GM12892 (cell line): ENCODE data around the gene CYP2A6.
"Not testable (repeated sequence)": the region's sequence is repeated elsewhere in the genome, so short reads cannot be mapped to it uniquely, and the experiment has no call there.

ENCODE experiments used
- POLR2A ChIP-seq: IDR thresholded peaks from 2 replicates; pipeline ENCODE4 v1.6.1; 2011; ENCODE audit warnings: low read depth, low read length, control low read depth
- TAF1 ChIP-seq: IDR thresholded peaks from 2 replicates; pipeline ENCODE4 v1.6.1; 2011; ENCODE audit warnings: low read depth, mild to moderate bottlenecking, control low read depth, low read length, borderline replicate concordance

DNA sequence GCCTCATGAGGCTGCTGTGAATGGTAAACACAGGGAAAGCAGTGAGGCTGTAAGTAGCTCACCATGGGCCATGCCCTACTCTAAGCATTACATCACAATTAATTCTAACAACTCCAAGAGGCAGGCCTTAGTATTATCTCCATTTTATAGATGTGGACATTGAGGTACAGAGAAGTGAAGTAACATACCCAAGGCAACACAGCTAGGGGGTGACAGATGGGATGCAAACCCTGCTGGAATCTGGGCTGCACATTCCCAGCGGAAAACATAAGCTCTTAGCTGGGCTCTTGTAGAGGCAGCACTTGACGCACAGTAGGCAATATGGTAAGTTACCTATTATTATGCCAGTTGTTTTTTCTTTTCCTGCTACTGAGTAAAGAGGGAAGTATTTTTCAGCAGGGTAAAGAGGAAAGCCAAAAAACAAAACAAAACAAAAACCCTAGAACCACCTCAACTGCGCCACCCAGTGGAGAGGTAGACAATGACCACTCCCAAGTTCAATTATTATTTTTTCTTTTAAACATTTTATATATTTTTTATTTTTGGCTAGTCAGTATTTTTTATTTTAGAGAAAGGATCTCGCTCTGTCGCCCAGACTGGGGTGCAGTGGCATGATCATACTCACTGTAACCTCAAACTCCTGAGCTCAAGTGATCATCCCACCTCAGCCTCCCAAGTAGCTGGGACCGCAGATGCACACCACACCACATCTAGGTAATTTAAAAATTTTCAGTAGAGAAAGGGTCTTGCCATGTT, 30.6 kb downstream of the CYP2A6 start:
- TF ChIP-seq POLR2A, TAF1: not testable (repeated sequence)
